Right hindlimb (tissue), 1 donor: ENCODE results near the gene GAL3ST2.
"Not testable (repeated sequence)": the region's sequence is repeated elsewhere in the genome, so short reads cannot be mapped to it uniquely, and the experiment has no call there.

Source experiments
- DNase-seq: peaks from one replicate; pipeline ENCODE4 v3.0.0-alpha.2; 2018

GAL3ST2 gene

GRCh38 chr2:241776336-241777169, at the start of gene GAL3ST2:
GAL3ST2 (plus strand) TSS chr2:241776822; CDS start chr2:241776956, 134 bp downstream.
- DNase-seq = no peak

- no peak for DNase-seq
Measured at GRCh38 chr2:241728000-241728399, 48.6 kb upstream of the GAL3ST2 start.

DNA sequence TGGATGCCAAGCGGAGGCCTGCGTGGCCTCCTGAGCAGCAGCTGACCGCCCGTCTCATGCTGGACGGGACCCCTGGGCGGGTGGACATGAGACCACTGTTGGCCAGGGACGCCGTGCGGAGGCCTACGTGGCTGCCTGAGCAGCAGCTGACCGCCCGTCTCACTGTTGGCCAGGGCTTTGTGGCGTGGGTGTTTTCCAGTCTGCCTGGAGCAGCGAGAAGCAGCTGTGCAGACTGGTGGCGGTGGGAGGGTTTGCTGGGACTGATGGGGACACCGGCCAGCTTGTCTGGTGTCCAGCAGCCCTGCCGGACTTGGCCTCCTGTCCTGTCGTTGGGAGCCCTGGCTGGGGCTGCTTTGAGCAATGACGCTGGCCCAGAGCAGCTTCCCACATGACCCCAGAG, 48.0 kb upstream of the GAL3ST2 start:
- DNase-seq = no peak

DNA sequence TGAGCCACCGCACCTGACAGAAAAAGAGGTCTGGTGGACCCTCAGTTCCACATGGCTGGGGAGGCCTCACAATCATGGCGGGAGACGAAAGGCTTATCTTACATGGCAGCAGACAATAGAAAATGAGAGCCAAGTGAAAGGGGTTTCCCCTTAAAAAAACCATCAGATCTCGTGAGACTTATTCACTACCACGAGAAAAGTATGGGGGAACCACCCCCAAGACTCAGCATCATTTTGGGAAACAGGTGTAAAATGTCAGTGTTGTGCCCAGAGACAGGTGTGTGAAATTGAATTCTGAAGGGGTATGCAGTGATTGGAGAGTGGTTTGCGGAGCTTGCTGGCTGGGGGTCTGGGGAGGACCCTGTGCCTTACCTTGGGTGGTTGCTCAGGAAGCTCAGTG, 46.8 kb upstream of the GAL3ST2 start:
- no peak for DNase-seq

- DNase-seq = no peak
Measured at GRCh38 chr2:241730671-241731293, 45.8 kb upstream of the GAL3ST2 start.

DNA sequence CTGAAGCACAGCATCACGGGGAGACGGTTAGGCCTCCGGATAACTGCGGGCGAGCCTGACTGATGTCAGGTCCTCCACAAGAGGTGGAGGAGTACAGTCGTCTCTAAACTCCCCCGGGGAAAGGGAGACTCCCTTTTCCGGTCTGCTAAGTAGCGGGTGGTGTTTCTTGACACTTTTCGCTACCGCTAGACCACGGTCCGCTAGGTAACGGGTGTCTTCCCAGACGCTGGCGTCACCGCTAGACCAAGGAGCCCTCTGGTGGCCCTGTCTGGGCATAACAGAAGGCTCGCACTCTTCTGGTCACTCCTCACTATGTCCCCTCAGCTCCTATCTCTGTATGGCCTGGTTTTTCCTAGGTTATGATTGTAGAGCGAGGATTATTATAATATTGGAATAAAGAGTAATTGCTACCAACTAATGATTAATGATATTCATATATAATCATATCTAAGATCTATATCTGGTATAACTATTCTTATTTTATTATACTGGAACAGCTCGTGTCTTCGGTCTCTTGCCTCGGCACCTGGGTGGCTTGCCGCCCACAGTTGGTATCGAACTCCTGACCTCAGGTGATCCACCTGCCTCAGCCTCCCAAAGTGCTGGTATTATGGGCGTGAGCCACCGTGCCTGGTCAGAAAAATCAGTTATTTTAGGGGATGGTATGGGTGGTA, 44.0 kb upstream of the GAL3ST2 start:
- DNase-seq = not testable (repeated sequence)

- DNase-seq = no peak
Measured at GRCh38 chr2:241733391-241734207, 43.0 kb upstream of the GAL3ST2 start.

DNA sequence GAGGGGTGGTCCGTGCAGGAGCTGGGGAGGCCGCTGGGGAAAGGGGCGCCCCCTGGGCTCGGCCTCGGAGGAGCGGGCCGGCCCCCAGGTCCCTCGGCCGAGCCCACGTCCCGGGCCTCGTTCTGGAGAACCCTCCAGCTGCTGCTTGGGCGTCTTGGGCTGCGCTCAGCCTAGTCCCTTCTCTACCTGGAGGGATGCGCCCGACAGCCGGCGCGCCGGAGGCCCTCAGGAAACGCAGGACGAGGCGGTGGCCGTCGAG, 42.5 kb upstream of the GAL3ST2 start:
- DNase-seq = no peak

DNA sequence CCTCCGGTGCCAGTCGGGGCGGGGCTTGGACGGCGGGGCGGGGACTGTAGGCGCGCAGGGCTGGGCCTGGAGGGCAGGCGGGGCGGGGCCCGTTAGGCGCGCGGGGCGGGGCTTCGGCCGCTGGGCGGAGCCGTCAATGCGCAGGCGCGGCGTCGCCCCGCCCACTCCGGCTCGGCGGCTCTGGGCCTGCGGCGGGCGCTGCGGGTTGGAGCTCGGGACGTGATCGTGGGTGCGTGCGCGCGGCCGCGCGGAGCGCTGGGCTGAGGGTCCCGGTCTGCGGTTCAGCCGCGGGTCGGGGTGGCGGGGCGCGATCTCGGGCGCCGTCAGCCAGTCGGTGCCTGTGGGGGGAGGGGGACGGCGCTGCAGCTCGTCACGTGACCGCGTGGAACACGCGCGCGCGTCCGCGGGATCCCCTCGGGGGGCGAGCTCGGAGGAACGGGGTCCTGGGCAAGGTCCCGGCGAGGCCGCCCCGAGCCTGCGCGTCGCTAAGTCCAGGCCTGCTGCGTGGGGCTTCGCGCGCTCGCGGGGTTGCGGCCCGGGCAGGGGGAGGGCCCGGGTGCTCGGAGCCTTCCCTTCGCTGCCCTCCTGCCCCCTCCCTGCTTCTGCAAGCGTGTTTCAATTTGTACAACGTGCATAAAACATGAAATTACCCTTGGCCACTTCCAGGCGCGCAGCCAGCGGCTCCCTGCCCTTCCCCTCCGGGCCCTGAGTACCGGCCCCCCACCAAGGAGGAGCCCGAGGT, 42.0 kb upstream of the GAL3ST2 start, which contains the start of gene D2HGDH:
Gene D2HGDH (plus strand): TSS at position 164 of the 742 bp plus-strand sequence. CDS start 595 bp downstream, outside the sequence.
- DNase-seq = peak; percentile 93

GRCh38 chr2:241736111-241736510, 40.5 kb upstream of the GAL3ST2 start:
- DNase-seq = no peak

- no peak for DNase-seq
Measured at GRCh38 chr2:241738040-241738686, 38.5 kb upstream of the GAL3ST2 start.

DNA sequence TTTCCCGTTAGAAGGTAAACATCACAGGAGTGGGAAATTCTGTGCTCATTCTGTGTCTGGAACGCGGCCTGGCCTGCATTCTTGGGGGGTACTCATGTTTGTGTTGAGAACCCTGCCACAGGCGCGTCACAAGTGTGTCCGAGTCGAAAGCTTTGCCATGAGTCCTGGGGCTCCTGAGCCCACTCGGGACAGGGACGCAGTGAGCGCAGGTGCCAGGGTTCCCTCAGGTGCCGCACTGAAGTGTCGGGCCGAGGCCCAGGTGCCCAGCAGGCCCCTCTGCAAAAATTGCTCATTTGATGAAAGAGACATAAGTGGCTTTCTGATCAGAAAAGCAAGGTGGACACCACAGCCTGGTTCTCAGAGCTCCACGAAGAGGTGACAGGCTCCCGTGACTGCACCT, 37.4 kb upstream of the GAL3ST2 start:
- no peak for DNase-seq

GRCh38 chr2:241739651-241740050, 37.0 kb upstream of the GAL3ST2 start:
- no peak for DNase-seq

GRCh38 chr2:241741016-241741415, 35.6 kb upstream of the GAL3ST2 start:
- no peak for DNase-seq

DNA sequence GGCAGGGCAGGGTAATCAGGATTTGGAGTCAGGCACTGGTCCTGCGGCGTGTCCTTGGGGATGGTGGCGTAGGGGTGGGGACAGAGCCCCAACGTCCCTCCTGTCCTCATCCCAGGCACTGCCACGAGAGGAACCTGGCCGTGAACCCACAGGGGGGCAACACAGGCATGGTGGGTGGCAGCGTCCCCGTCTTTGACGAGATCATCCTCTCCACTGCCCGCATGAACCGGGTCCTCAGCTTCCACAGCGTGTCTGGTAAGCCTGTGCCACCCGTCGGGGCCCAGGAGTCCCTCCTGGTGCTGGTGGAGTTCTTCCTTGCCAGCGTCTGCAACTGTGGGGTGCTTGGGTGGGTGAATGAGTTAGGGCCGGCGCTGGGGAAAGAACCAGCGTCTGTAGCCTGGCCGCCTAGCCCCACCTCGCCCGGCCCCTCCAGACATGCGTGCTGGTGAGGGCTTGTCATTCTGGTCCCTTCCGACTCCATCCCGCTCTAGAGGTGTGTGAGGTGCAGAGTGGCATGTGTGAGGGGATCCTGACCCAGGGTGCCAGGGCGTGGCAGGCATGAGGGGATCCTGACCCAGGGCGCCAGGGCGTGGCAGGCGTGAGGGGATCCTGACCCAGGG, 34.2 kb upstream of the GAL3ST2 start:
- no peak for DNase-seq

DNA sequence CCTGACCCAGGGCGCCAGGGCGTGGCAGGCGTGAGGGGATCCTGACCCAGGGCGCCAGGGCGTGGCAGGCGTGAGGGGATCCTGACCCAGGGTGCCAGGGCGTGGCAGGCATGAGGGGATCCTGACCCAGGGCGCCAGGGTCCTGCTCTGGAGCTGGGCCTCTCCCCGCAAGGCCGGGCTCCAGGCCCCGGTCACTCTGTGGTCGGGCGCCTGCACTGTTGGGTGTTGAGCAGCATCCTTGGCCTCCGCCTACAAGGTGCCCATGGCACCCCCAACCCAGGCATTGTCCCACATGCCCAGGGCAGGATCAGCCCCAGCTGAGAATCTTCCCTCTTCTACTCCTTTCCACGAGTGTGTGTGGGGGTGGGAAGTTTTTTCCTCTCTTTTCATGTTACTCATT, 33.6 kb upstream of the GAL3ST2 start:
- DNase-seq = not testable (repeated sequence)

DNA sequence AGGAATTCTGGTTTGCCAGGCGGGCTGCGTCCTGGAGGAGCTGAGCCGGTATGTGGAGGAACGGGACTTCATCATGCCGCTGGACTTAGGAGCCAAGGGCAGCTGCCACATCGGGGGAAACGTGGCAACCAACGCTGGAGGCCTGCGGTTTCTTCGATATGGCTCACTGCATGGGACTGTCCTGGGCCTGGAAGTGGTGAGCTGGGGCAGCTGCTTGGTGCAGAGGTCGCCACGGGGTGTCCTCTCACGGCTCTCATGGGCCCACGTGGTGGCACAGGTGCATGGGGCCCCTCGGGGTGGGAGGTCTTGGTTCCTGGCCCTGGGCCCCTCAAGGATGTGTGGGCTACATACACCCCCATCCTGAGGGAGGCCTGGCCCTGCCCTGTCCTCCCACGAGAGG, 33.0 kb upstream of the GAL3ST2 start:
- DNase-seq = no peak

DNA sequence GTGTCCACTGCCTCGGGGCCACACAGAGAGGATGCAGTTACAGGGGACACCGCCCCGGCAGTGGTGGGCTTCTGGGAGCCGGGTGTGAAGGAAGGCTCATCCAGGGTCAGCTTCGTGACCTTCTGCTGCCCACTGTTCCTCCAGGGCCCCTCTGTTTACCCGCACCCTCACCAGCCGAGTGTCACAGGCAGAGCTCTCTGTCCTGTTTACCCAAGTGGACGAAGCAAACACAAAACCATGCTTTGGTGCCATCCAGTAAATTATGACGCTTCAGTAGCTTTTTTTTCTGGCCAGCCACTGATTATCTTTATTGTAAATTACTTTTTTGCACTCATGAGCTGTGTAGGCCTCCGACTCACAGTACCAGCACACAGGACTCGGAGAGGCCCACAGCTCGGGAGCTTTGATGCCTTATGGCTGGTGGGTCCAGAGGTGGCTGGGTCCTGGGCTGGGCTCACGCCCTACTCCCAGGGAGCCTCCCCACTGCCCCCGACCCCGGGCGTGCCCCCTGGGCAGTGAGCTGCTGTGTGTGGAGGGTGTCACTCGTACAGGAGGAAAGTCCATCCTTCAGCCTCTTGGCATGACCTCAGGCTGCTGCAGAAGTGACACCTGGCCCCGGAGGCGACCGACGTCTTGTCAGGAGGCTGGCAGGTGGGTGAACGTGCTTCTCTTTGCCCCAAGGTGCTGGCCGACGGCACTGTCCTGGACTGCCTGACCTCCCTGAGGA, 32.4 kb upstream of the GAL3ST2 start:
- DNase-seq = no peak

DNA sequence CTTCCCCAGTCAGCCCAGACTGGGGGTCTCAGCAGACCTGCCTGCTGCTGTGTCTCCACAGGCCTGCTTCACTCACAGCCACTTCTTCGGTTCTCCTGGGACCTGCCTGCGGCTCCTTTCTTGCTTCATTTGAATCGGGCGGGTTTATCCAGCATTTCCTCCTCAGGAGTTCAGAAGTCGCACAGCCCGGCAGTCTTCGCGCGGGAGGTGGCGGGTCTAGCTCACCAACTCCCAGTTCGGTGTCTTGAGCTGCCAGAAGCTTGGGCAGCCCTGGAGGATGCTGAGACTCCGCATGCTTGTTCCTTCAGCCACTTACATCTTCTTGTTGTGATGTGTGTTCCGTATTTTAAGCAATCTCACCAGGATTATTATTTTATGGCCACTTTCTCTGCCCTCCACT, 31.3 kb upstream of the GAL3ST2 start:
- no peak for DNase-seq

DNA sequence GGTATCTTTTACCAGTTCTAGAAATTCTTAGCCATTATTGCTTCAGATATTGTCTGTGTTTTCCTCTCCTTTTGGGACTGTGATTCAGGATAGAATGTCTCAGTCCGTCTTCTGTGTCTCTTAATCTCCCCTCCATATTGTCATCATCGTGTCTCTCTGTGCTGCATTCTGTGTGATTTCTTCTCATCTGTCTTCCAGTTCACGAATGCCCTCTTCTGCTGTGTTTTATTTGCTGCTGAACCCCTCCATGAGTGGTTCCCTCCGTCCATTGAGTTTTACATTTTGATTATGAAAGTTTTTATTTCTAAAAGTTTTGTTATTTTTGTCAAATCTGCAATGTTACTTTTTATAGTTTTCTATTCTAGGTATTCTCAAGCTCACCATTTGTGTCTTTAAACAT, 30.5 kb upstream of the GAL3ST2 start:
- DNase-seq = no peak
